Neural crest cell (in vitro differentiated cells): ENCODE measurements around the gene E4F1. TPM values are rescaled to one million over a fixed set of nuclear protein-coding genes. Genes with fewer than 3 reads are reported as not detected.

Experiments used
- DNase-seq: peaks from one replicate; pipeline ENCODE4 v3.0.0; 2021; ENCODE audit warnings: low read depth, mixed read lengths, low spot score
- H3K27ac Mint-ChIP-seq: one replicate; pipeline ENCODE4 v1.8.0; 2021; ENCODE audit warnings: mild to moderate bottlenecking, mixed read lengths; ENCODE audit not compliant: unreplicated experiment
- H3K27me3 Mint-ChIP-seq: 2 replicates; pipeline ENCODE4 v1.8.0; 2021; ENCODE audit warnings: low read depth, mild to moderate bottlenecking, mixed read lengths
- H3K36me3 Mint-ChIP-seq: 2 replicates; pipeline ENCODE4 v1.8.0; 2021; ENCODE audit warnings: low read depth, mild to moderate bottlenecking, mixed read lengths
- H3K4me1 Mint-ChIP-seq: 2 replicates; pipeline ENCODE4 v1.8.0; 2021; ENCODE audit warnings: mixed read lengths
- H3K4me3 Mint-ChIP-seq: one replicate; pipeline ENCODE4 v1.8.0; 2021; ENCODE audit warnings: mild to moderate bottlenecking, mixed read lengths
- H3K9me3 Mint-ChIP-seq: 2 replicates; pipeline ENCODE4 v1.8.0; 2021; ENCODE audit warnings: mixed read lengths
- total RNA-seq: library from RNA; stranded (reverse); gene quantifications from 2 replicates; pipeline ENCODE4 v1.2.1, GENCODE V29; 2021
- TF ChIP-seq, protein P1 (sequence below): fragments of 200-600 bp; sonication (generic); conservative IDR thresholded peaks from 2 replicates; pipeline ENCODE4 v1.5.0; 2021; ENCODE audit warnings: antibody characterized with exemption, mild to moderate bottlenecking

The E4F1 gene
- total RNA-seq, 1 donor from 2014 or later = 38.9 TPM

- Mint-ChIP-seq H3K9me3 (no peaks in the 10 kb centered on the region), H3K4me3 (no peak overlapping the region), H3K27ac (no peak overlapping the region), H3K27me3 (no peaks in the 10 kb centered on the region), H3K4me1 (peaks cover 5% of the 10 kb centered on the region), H3K36me3 (no peaks in the 10 kb centered on the region)
- DNase-seq = no peak
- TF ChIP-seq, protein P1, sequence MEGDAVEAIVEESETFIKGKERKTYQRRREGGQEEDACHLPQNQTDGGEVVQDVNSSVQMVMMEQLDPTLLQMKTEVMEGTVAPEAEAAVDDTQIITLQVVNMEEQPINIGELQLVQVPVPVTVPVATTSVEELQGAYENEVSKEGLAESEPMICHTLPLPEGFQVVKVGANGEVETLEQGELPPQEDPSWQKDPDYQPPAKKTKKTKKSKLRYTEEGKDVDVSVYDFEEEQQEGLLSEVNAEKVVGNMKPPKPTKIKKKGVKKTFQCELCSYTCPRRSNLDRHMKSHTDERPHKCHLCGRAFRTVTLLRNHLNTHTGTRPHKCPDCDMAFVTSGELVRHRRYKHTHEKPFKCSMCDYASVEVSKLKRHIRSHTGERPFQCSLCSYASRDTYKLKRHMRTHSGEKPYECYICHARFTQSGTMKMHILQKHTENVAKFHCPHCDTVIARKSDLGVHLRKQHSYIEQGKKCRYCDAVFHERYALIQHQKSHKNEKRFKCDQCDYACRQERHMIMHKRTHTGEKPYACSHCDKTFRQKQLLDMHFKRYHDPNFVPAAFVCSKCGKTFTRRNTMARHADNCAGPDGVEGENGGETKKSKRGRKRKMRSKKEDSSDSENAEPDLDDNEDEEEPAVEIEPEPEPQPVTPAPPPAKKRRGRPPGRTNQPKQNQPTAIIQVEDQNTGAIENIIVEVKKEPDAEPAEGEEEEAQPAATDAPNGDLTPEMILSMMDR = no peak
Measured at GRCh38 chr16:2229632-2230250, 6.3 kb downstream of the E4F1 start.

- H3K27me3 Mint-ChIP-seq = peaks cover 1% of the 10 kb centered on the region
- H3K27ac Mint-ChIP-seq = no peak overlapping the region
- no peaks in the 10 kb centered on the region for H3K9me3 Mint-ChIP-seq
- no peak overlapping the region for H3K4me3 Mint-ChIP-seq
- DNase-seq = no peak
- H3K36me3 Mint-ChIP-seq = peaks cover under 1% of the 10 kb centered on the region
- TF ChIP-seq, protein P1 = no peak
- H3K4me1 Mint-ChIP-seq = peaks cover 5% of the 10 kb centered on the region
Measured at GRCh38 chr16:2230376-2230775, 7.0 kb downstream of the E4F1 start.

DNA sequence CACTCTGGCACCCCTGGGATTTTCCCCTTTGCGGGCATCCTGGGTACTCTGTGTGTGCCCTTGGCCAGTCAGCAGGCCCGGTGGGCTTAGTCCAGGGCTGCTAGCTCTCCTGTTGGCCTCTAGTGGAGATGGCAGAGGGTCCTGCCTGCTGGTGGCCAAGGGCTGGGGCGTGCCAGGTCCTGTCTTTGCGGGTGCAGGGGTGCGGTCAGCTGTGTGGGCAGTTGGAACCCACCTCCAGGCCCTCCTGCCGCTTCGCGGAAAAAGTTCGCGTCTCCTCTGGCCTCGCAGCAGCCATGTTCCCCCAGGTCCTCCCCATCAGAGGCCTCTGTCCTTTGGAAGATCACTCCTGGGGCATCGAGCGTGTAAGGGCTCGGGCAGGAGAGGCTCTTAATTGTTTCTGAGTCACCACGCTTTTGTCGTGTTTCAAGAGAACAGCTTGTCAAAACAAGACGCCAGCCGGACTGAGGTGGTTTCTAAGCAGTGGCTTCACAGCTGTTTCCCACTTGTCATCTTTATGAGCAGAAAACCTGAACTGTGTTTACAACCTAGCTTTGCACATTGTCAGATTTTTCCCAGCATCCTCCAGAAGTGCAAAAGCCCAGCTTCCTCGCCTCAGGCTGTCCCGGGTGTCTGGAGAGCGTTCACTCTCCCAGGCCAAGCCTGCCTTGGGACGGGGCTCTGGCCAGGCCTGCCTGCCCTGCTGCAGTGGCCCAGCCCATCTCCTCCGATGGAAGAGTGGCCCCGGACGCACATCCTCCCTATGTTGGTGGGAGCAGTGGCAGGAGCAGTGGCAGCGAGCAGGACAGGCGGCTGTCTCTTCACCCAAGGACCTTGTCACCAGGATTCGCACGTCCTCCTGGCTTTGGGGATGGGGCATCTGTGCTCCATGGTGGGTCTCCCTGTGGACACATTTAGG lies 7.9 kb downstream of the E4F1 start:
- no peak overlapping the region for H3K4me3 Mint-ChIP-seq
- TF ChIP-seq, protein P1 = no peak
- H3K27me3 Mint-ChIP-seq = peaks cover 9% of the 10 kb centered on the region
- DNase-seq = no peak
- no peaks in the 10 kb centered on the region for H3K9me3 Mint-ChIP-seq
- H3K36me3 Mint-ChIP-seq = peaks cover 2% of the 10 kb centered on the region
- H3K27ac Mint-ChIP-seq = no peak overlapping the region
- H3K4me1 Mint-ChIP-seq = peaks cover 2% of the 10 kb centered on the region

DNA sequence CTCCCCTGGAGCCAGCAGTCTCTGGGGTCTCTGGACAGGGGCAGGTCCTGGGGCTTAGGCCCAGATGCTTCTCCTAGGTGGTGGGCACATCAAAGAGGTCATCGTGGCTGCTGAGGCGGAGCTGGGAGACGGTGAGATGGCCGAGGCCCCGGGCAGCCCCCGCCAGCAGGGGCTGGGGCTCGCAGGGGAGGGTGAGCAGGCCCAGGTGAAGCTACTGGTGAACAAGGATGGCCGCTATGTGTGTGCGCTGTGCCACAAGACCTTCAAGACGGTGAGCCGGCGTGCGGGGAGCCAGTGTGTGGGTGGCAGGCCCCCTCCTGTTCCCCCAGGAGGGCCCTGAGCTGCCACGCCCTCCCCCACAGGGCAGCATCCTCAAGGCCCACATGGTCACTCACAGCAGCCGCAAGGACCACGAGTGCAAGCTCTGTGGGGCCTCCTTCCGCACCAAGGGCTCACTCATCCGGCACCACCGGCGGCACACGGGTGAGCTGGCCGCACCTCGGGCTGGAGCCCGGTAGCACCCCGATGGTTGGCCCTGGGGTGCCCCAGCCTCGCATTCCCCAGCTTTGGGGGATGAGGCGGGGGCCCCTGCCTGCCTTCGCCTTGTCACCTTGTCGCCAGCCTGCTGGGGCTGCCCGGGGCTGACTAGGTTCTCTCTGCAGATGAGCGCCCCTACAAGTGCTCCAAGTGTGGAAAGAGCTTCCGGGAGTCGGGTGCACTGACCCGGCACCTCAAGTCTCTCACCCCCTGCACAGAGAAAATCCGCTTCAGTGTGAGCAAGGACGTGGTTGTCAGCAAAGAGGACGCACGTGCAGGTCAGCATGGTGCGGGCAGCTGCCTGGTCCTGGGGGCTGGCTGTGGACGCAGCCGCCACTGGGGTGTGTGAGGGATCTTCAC lies 9.0 kb downstream of the E4F1 start:
- peaks cover 2% of the 10 kb centered on the region for H3K36me3 Mint-ChIP-seq
- DNase-seq = no peak
- H3K4me3 Mint-ChIP-seq = no peak overlapping the region
- peaks cover 18% of the 10 kb centered on the region for H3K27me3 Mint-ChIP-seq
- H3K4me1 Mint-ChIP-seq = no peaks in the 10 kb centered on the region
- TF ChIP-seq, protein P1 = no peak
- no peak overlapping the region for H3K27ac Mint-ChIP-seq
- H3K9me3 Mint-ChIP-seq = no peaks in the 10 kb centered on the region

DNA sequence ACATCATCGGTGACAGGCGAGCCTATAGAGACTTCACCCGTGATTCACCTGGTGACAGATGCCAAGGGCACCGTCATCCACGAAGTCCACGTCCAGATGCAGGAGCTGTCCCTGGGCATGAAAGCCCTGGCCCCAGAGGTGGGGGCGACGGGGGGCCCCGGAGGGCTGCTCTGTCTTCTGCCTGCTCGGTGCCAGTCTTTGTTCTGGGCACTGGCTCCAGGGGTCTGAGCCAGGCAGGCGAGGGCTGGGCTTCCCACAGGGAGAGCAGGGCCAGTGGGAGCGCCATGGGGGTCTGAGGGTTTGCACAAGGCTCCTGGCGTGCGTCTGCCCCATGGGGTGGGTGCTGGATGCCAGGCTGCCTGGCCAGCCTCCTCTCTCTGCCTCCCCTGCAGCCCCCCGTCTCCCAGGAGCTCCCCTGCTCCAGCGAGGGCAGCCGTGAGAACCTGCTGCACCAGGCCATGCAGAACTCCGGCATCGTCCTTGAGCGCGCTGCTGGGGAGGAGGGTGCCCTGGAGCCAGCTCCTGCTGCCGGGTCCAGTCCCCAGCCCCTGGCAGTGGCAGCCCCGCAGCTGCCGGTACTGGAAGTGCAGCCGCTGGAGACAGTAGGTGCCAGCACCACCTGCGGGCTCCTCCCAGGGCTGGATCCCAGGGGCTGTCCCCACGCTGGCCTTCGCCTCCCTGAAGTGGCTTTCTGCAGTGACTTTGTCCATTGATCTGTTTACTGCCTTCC lies 9.8 kb downstream of the E4F1 start:
- peaks cover 24% of the 10 kb centered on the region for H3K27me3 Mint-ChIP-seq
- H3K4me3 Mint-ChIP-seq = no peak overlapping the region
- TF ChIP-seq, protein P1 = no peak
- no peak for DNase-seq
- H3K4me1 Mint-ChIP-seq = no peaks in the 10 kb centered on the region
- H3K27ac Mint-ChIP-seq = no peak overlapping the region
- no peaks in the 10 kb centered on the region for H3K9me3 Mint-ChIP-seq
- H3K36me3 Mint-ChIP-seq = peaks cover 2% of the 10 kb centered on the region
